Measurements from ENCODE around the gene ELP1. TPM values are rescaled to one million over a fixed set of nuclear protein-coding genes. Genes with fewer than 3 reads are reported as not detected.
"Not testable (repeated sequence)": the region's sequence is repeated elsewhere in the genome, so short reads cannot be mapped to it uniquely, and the experiment has no call there.

ELP1 gene
- total RNA-seq, 1 donor from 2014 or later, result 46.6 TPM

DNA sequence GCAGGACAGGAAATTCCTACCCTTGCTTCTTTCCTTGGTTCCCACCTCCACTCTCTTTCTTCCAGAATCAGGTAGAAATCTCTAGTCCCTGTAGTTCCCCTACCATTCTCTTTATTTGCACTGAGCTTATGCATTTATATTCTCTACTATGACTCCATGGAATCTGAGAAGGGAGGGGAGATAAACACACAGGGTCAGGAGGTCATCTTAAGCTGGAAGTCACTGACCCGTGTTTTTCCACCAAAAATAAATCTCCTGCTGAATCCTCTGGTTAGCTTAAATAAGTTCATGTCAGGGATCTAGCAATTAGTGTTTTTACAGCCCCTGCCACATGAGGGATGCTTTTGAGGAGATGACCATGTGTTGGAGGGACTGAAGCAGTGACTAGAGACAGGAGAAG lies 81.8 kb downstream of the ELP1 start:
- no peak for DNase-seq (ENCODE audit: low spot score, unreplicated experiment)
- TF ChIP-seq, protein P1, sequence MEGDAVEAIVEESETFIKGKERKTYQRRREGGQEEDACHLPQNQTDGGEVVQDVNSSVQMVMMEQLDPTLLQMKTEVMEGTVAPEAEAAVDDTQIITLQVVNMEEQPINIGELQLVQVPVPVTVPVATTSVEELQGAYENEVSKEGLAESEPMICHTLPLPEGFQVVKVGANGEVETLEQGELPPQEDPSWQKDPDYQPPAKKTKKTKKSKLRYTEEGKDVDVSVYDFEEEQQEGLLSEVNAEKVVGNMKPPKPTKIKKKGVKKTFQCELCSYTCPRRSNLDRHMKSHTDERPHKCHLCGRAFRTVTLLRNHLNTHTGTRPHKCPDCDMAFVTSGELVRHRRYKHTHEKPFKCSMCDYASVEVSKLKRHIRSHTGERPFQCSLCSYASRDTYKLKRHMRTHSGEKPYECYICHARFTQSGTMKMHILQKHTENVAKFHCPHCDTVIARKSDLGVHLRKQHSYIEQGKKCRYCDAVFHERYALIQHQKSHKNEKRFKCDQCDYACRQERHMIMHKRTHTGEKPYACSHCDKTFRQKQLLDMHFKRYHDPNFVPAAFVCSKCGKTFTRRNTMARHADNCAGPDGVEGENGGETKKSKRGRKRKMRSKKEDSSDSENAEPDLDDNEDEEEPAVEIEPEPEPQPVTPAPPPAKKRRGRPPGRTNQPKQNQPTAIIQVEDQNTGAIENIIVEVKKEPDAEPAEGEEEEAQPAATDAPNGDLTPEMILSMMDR (IDR thresholded peaks at IDR 0.05; ENCODE audit: unreplicated experiment), result no peak
- H3K27ac Mint-ChIP-seq, result no peak overlapping the region
- peaks cover 2% of the 10 kb centered on the region for H3K4me1 Mint-ChIP-seq (ENCODE audit: low read depth)
- H3K9me3 Mint-ChIP-seq (ENCODE audit: low read depth), result no peaks in the 10 kb centered on the region
- peaks cover 4% of the 10 kb centered on the region for H3K27me3 Mint-ChIP-seq
- H3K4me3 Mint-ChIP-seq (ENCODE audit: low read depth), result no peak overlapping the region
- no peaks in the 10 kb centered on the region for H3K36me3 Mint-ChIP-seq (ENCODE audit: insufficient read depth)

DNA sequence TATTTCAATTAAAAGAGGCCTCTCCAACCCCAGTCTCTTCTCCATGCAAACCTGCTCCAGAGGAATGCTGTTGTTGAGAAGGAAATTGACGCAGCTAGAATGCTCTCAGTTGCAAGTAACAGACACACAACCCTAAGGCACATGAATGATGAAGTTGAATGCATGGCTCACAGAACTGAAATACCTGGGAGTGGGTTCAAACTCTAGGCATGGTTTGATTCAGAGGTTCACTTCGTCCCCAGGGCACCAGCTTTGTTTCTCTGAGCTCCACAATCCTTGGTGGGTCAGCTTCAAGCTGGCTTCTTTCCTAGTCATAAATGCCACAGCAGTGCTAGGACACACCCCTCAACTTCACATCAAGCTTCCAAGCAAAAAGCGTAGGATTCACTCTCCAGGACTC lies 82.8 kb downstream of the ELP1 start:
- Mint-ChIP-seq H3K27me3 (no peaks in the 10 kb centered on the region), H3K36me3 (ENCODE audit: insufficient read depth) (no peaks in the 10 kb centered on the region), H3K4me3 (ENCODE audit: low read depth) (no peak overlapping the region), H3K4me1 (ENCODE audit: low read depth) (peaks cover 2% of the 10 kb centered on the region), H3K27ac (no peak overlapping the region), H3K9me3 (ENCODE audit: low read depth) (no peaks in the 10 kb centered on the region)
- no peak for DNase-seq (ENCODE audit: low spot score, unreplicated experiment)
- TF ChIP-seq, protein P1 (IDR thresholded peaks at IDR 0.05; ENCODE audit: unreplicated experiment), result no peak

DNA sequence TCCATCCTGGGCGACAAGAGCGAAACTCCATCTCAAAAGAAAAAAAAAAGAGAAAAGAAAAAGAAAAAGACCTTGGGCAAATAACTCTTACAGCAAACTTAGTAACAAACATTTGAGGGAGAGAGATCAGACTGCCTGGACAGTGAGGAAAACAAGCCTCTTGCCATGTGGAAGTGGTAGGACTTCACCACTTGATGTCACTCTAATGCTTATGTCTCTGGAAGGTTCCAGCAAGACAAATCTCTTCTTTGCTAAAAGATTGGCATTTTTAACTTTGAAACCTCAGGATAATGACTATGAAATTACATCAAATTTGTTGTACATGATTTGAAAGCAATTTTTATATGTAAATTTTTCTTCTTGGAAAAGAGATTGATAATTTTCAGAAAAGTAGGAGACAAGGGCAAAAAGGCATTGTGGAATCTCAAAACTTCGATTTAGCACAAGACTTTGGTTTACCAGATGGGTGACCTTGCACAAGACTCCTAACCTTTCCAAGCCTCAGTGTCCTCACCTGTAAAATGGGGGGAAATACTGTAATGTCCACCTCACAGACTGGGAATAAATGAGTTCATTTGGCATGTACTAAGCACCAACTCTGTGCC lies 83.5 kb downstream of the ELP1 start:
- no peak for DNase-seq (ENCODE audit: low spot score, unreplicated experiment)
- peaks cover 2% of the 10 kb centered on the region for H3K4me1 Mint-ChIP-seq (ENCODE audit: low read depth)
- TF ChIP-seq, protein P1 (IDR thresholded peaks at IDR 0.05; ENCODE audit: unreplicated experiment), result no peak
- H3K27ac Mint-ChIP-seq, result no peak overlapping the region
- no peaks in the 10 kb centered on the region for H3K27me3 Mint-ChIP-seq
- H3K36me3 Mint-ChIP-seq (ENCODE audit: insufficient read depth), result no peaks in the 10 kb centered on the region
- H3K4me3 Mint-ChIP-seq (ENCODE audit: low read depth), result no peak overlapping the region
- no peaks in the 10 kb centered on the region for H3K9me3 Mint-ChIP-seq (ENCODE audit: low read depth)

DNA sequence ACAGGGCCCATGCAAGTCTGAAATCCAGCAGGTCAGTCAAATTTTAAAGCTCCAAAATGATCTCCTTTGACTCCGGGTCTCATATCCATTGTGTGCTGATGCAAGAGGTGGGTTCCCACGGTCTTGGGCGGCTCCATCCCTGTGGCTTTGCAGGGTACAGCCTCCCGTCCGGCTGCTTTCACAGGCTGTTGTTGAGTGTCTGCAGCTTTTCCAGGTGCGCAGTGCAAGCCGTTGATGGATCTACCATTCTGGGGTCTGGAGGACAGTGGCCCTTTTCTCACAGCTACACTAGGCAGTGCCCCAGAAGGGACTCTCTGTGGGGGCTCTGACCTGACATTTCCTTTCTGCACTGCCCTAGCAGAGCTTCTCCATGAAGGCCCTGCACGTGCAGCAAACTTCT lies 85.6 kb downstream of the ELP1 start:
- not testable (repeated sequence) for H3K4me3 Mint-ChIP-seq (ENCODE audit: low read depth); H3K27ac Mint-ChIP-seq; DNase-seq (ENCODE audit: low spot score, unreplicated experiment); H3K4me1 Mint-ChIP-seq (ENCODE audit: low read depth); H3K36me3 Mint-ChIP-seq (ENCODE audit: insufficient read depth); H3K27me3 Mint-ChIP-seq; H3K9me3 Mint-ChIP-seq (ENCODE audit: low read depth)

DNA sequence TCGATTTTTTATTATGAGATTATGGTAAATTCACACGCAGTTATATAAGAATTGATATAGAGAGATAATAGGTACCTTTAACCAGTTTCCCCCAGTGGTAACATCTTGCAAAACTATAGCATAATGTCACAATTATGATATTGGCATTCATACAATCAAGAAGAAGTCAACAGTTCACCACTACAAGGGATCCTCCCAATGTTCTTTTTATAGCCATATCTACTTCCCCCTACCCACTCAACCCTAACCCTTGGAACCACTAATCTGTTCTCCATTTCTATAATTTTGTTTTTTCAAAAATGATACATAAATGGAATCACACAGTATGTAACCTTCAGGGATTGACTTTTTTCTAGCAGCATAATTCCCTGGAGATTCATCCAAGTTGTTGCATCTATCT lies 88.0 kb downstream of the ELP1 start:
- peaks cover 2% of the 10 kb centered on the region for H3K4me1 Mint-ChIP-seq (ENCODE audit: low read depth)
- H3K9me3 Mint-ChIP-seq (ENCODE audit: low read depth), result no peaks in the 10 kb centered on the region
- peaks cover 8% of the 10 kb centered on the region for H3K27me3 Mint-ChIP-seq
- H3K27ac Mint-ChIP-seq, result no peak overlapping the region
- no peak for DNase-seq (ENCODE audit: low spot score, unreplicated experiment)
- H3K4me3 Mint-ChIP-seq (ENCODE audit: low read depth), result no peak overlapping the region
- H3K36me3 Mint-ChIP-seq (ENCODE audit: insufficient read depth), result no peaks in the 10 kb centered on the region
- TF ChIP-seq, protein P1 (IDR thresholded peaks at IDR 0.05; ENCODE audit: unreplicated experiment), result no peak

DNA sequence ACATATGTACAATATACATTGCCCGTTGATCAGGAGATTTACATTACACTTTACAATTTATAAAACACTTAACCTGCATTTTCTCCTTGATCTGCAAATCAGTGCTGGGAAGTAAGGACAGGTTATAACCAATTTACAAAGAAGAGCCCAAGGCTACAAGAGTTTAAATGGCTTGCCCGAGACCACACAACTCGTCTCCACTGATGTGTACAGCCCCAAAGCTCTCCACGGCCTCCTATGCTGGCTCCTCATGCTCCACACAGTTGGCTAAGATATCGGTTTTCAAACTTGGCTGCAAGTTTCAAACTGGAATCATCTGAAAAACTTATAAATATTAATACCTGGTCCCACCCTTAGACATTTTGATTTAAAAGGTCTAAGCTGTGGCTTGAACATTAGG lies 88.4 kb downstream of the ELP1 start:
- no peak for DNase-seq (ENCODE audit: low spot score, unreplicated experiment)
- peaks cover 2% of the 10 kb centered on the region for H3K4me1 Mint-ChIP-seq (ENCODE audit: low read depth)
- peaks cover 8% of the 10 kb centered on the region for H3K27me3 Mint-ChIP-seq
- TF ChIP-seq, protein P1 (IDR thresholded peaks at IDR 0.05; ENCODE audit: unreplicated experiment), result no peak
- no peaks in the 10 kb centered on the region for H3K36me3 Mint-ChIP-seq (ENCODE audit: insufficient read depth)
- H3K27ac Mint-ChIP-seq, result no peak overlapping the region
- H3K4me3 Mint-ChIP-seq (ENCODE audit: low read depth), result no peak overlapping the region
- no peaks in the 10 kb centered on the region for H3K9me3 Mint-ChIP-seq (ENCODE audit: low read depth)

All from progenitor cell of endocrine pancreas (in vitro differentiated cells).